GM13977 (cell line): Measurements from ENCODE around the gene MYOCD.

Experiments used
- DNase-seq: peaks from one replicate; pipeline ENCODE4 v3.0.0; 2012; ENCODE audit warnings: low spot score
- CTCF ChIP-seq: IDR thresholded peaks from 2 replicates; pipeline ENCODE4 v1.5.1; 2012; ENCODE audit warnings: mild to moderate bottlenecking, control low read depth; ENCODE audit not compliant: insufficient read depth; ENCODE audit errors: extremely low read depth, missing control alignments
- in situ Hi-C: fragments of 300-500 bp; cut with MboI; formaldehyde crosslinking; loops from one replicate; pipeline ENCODE4 v1.12.0; 2022; ENCODE audit warnings: low sequenced_read_pairs, low pct_unique_long_range_greater_than_20kb, mixed read lengths, inconsistent platforms; ENCODE audit not compliant: unreplicated experiment

Gene MYOCD

GRCh38 chr17:12794919-12795532 lies 129.3 kb downstream of the MYOCD start:
- no peak for DNase-seq
- TF ChIP-seq CTCF, result no peak
- in situ Hi-C loops, result no loop called here

- TF ChIP-seq CTCF, result no peak
- in situ Hi-C loops, result no loop called here
- DNase-seq, result no peak
Observed at GRCh38 chr17:12800855-12801365, 135.2 kb downstream of the MYOCD start.

- no peak for DNase-seq
- in situ Hi-C loops, result no loop called here
- no peak for TF ChIP-seq CTCF
Observed at GRCh38 chr17:12806630-12807029, 140.9 kb downstream of the MYOCD start.

- in situ Hi-C loops, result no loop called here
- DNase-seq, result no peak
- no peak for TF ChIP-seq CTCF
Observed at GRCh38 chr17:12808723-12809122, 143.0 kb downstream of the MYOCD start.

GRCh38 chr17:12812877-12813276 lies 147.2 kb downstream of the MYOCD start:
- no peak for TF ChIP-seq CTCF
- DNase-seq, result no peak
- in situ Hi-C loops, result no loop called here

- no peak for TF ChIP-seq CTCF
- in situ Hi-C loops, result no loop called here
Observed at GRCh38 chr17:12813664-12814063, 148.0 kb downstream of the MYOCD start.

More at GRCh38 chr17:12813664-12814063, 148.0 kb downstream of the MYOCD start:
- no peak for DNase-seq
